ENCODE data around the gene CDC42EP4.

GRCh38 chr17:73343168-73343634 is 31.4 kb upstream of the CDC42EP4 start:
- TF ChIP-seq CTCF (conservative IDR thresholded peaks at IDR 0.05 in 1 of 2, IDR thresholded peaks at IDR 0.05 in 1 of 2; ENCODE audit: low read depth in 1 of 2, low read length in 2 of 2), result no peak
- TF ChIP-seq EZH2 (IDR thresholded peaks at IDR 0.05; ENCODE audit: low read length, missing control alignments), result no peak

Measured in fibroblast of lung (primary cell).